NCI-H524 treated with DMSO at 0.1 percent for 48 hours (cell line): Measurements from ENCODE around the gene CACNA1I.
"Not testable (repeated sequence)": the region's sequence is repeated elsewhere in the genome, so short reads cannot be mapped to it uniquely, and the experiment has no call there.

Experiments used
- DNase-seq: peaks from one replicate; lab custom pipeline; 2025; lab: John Stamatoyannopoulos, UW

The CACNA1I gene

DNA sequence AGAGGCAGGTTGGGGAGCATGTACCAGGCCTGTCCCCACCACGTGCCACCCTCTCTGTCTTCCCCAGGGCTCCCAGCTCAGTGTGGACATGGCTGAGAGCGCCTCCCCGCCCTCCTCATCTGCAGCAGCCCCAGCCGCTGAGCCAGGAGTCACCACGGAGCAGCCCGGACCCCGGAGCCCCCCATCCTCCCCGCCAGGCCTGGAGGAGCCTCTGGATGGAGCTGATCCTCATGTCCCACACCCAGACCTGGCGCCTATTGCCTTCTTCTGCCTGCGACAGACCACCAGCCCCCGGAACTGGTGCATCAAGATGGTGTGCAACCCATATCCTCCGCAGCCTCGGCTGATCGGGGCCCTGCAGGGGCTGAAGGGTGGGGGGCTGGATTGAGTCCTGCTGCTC, at the start of gene CACNA1I:
TSS of gene CACNA1I (plus strand) at position 89 of the 400 bp plus-strand sequence. CDS start at position 89, 0 bp downstream.
- DNase-seq: no peak

DNA sequence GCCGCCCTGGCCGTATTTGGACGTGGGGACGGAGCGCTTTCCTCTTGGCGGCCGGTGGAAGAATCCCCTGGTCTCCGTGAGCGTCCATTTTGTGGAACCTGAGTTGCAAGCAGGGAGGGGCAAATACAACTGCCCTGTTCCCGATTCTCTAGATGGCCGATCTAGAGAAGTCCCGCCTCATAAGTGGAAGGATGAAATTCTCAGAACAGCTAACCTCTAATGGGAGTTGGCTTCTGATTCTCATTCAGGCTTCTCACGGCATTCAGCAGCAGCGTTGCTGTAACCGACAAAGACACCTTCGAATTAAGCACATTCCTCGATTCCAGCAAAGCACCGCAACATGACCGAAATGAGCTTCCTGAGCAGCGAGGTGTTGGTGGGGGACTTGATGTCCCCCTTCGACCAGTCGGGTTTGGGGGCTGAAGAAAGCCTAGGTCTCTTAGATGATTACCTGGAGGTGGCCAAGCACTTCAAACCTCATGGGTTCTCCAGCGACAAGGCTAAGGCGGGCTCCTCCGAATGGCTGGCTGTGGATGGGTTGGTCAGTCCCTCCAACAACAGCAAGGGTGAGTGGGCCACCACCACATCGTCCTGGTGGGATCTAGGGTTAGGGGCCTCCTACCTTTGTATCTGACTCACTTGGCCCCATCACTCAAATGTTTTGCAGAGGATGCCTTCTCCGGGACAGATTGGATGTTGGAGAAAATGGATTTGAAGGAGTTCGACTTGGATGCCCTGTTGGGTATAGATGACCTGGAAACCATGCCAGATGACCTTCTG, 49.3 kb upstream of the CACNA1I start:
- DNase-seq: not testable (repeated sequence)

DNA sequence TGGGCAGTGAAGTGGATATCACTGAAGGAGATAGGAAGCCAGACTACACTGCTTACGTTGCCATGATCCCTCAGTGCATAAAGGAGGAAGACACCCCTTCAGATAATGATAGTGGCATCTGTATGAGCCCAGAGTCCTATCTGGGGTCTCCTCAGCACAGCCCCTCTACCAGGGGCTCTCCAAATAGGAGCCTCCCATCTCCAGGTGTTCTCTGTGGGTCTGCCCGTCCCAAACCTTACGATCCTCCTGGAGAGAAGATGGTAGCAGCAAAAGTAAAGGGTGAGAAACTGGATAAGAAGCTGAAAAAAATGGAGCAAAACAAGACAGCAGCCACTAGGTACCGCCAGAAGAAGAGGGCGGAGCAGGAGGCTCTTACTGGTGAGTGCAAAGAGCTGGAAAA, 48.5 kb upstream of the CACNA1I start:
- DNase-seq: not testable (repeated sequence)

DNA sequence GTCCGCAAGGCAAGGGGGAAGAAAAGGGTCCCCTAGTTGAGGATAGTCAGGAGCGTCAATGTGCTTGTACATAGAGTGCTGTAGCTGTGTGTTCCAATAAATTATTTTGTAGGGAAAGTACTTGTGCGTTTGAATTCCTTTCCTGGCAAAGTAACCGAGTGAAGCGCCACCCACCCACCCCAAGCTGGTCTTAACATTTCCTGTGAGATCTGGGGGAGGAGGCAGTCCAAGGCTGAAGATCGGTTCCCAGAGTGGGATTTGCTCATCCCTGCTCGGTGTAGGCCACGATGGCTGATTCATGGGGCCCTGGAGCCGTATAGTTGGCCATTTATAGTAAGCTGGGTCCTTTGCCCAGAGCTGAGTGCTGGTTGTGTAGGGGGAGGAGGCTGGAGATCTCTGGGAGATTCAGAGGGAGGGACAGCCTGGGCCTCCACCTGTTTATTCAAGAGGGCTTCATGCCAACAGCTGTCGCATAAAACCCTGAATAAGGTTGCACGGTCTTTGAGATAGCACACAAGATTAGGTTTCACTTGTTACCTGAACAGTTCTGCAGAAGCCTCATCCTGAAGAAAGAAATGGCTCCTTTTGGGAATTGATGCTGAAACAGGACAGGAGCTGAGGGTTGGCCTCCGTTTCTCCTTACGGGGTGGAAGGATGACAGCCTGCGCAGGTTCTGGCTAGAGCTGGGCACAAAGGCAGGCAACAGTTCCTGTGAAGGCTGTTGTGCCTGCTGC, 47.8 kb upstream of the CACNA1I start:
- peak; percentile 23 for DNase-seq

DNA sequence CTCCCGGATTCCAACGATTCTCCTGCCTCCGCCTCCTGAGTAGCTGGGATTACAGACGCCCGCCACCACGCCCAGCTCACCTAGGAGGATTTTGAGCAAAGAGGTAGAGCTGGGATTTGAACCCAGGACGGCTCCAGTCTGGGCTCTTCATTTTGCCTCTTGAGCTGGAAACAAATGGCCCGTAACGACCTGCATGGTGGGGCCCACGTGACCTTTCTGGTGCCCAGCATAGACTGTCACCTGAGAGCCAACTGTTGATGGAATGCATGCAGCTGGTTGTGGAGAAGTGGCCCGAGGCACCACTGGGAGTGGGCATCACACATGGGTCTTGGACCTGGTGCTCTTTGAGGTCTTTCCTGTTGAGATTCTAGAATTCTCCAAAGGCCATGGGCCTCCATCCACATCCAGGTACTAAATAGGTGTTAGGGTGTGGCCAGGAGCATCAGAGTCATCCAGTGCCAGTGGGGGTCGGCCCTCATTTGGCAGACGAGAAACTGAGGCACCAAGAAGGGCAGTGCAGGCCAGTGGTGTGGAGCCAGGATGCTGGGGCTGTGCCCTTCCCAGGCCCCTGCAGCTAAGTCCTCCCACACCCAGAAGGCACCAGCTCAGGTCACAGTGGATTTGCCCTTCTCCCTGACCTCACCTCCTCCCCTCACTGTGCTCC, 46.3 kb upstream of the CACNA1I start:
- no peak for DNase-seq

DNA sequence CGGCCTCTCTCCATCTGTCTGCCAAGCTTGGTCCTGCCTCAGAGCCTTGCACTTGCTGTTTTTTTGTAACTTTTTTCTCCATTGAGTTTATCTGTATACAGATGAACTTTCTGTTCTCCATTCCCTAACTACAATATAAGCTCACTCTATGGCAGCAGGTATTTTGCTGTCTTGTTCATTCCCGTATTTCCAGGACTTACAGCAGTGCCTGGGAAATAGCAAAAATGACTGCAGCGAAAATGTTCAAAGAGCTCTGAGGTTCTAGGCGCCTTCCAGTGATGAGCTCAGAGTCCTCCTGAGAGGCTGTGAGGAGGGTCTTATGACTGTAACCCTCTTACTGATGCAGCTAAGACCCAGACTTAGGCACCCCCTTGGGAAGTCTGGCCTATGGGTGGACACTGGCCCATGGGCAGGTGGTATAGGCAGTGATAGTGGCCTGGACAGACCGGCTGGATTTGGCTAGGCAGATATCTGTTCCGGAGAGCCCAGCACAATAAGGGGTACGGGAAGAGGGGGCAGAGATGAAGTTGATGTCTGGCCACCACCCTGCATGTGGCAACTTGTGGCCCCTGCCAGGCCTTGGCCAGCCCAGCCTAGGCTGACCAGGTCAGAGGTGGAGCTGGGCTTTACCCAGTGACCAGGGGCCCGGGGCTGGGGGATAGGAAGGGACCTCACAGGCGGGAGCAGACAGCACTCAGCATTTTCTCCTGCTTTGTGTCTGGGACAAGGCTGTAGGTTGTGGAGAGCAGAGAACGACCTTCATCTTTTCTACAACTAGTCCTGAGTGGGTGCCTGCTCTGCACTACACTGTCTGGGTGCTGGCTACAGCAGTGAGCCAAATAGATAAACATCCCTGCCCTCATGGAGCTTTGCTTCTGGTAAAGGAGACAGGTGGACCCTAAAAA, 45.5 kb upstream of the CACNA1I start:
- no peak for DNase-seq

DNA sequence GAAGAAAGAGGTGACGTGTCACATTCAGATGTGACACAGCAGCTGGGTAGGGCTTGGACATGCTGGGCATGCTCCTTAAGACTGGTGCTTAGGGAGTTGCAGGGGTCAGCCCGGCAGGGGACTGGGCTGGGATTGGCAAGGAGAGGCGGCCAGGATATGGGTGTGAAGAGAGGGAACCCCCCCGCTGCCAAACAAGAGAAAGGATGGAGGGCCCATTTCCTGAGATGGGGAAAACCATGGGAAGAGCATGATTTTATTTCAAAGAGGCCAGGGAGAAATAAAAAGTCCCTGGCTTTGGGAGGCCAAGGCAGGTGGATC, 44.9 kb upstream of the CACNA1I start:
- DNase-seq: no peak

DNA sequence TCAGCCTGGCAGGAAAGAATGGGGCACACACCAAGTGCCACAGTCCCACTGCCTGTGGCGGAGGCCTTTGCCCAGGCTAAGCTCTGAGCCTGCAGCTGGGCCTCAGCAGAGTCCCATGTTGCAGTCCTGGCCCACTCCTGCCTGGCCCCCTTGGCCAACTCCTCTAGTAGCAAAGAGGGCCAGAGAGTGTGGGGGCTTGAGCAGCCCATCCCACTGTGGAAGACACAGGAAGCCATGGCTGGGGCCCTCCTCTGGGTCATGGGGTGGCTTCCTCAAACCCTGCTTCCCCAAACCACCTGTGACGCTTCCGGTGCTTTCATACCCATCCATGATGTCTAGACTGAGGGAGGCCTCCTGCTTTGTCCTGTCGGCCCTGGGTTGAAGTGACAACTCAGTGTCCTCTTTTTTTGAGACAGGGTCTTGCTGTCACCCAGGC, 43.8 kb upstream of the CACNA1I start:
- DNase-seq: no peak

DNA sequence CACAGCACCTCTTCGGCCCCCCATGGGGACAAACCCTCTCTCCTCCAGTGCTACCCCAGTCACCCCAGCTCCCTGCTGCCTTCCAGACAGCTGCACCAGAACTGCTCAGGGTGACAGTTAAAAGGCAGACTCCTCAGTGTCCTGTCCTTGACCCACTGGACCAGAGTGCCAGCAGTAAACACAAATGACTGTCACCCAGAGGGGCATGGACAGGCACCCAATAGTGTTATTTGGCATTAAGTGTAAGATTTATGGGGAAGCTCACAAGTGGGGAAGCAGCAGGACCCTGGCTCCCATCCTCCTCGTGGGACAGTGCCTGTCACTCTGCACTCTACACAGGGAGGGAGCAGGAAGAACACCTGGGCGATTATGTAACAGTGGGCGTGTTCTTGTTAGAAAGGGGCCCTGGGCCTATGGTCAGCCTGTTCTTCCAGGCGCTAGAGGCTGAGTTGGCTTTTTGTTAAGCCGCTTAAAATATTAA, 43.0 kb upstream of the CACNA1I start:
- DNase-seq: no peak

DNA sequence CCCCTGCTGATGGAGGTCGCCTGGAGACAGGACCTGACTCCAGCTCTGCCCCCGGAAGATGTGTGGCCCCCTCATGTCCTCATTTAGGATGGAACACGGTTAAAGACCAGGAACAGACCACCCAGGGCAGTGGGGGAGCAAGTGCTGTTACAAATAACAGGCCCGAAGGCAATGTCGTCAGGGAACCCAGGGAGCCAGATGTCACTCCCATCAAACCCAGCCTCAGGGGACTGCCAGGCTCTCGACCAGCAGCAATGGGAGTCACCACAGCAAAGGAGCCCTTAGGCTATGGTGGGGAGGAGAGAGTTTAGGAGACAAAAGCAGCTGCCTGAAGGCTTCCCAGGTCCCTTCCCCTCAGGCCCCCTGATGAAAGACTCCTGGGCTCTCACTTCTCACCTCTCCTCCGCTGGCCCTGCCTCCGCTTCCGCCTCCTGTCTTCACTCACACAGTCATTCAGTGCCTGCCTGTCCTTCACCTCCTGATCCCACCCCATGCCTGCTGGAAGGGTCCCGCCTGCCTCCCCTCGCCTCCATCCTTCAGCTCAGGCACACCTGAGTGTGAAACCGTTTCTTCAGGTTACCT, 42.4 kb upstream of the CACNA1I start:
- no peak for DNase-seq

DNA sequence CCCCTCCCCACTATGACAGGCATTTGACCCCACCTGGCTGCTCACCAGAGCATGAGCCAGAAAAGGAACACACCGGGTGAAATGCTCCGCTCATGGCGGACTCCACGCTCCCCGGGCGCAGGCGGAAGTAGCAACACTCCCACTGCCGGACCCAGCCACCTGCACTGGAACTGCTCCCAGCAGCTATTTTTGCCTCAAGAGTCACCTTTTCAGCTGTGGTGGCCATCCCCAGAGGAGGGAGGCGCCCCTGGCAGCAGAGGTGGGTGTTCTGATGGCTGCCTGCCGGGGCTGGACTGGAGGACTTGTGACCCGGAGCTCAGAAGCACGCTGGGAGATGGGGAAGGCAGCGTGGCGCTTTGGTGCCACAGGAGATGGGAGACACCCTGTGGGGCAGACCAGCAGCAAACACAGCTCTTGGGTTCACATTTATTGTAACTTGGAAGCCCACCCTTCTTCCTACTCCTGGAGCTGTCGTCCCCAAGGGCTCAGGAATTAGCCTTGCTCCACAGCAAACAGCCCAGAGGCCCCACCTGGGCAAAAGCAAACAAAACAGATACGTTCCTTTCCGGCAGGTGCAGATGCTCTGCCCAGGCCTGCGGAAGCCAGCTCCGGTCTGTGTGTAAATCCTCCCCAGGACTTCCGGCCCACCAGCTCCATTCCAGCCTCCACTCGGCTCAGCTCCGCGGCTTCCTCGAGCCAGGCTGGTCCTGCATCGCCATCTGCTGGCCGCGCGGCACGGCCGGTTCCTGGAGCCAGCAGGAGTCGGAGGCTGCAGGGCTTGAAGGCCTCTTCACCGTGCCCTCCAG, 41.7 kb upstream of the CACNA1I start:
- peak; percentile 27 for DNase-seq

DNA sequence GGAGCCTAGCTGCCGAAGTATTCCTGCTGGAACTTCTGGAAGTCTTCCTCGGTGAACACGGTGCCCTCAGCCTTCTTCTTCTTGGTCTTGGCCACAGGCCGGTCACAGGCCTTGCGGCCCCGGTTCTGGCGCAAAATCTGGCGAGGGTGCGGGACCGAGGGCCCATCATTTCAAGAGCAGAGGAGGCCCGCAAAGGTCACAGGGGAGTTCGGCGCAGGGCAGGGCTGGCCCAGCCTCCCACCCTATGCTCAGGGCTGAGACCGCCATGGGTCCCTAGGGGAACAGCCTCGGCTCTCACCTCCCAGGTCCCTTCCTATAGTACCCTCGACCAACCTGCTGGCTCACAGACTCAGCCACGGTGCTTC, 41.1 kb upstream of the CACNA1I start:
- DNase-seq: no peak

DNA sequence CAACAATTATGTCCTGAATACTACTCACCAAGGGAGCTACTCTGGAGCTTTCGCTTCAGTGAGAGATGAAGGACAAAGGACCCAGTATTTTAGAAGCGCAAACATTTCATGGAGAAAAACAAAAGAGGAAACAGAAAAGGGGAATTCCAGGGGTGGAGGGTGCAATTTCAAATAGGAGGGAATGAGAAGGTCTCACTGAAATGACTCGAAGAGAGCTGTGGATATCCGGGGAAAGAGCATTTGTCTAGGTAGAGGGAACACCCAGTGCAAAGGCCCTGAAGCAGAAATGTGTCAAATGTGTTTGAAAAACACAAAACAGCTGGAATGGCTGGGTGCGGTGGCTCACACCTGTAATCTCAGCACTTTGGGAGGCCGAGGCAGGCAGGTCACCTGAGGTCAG, 40.4 kb upstream of the CACNA1I start:
- no peak for DNase-seq

DNA sequence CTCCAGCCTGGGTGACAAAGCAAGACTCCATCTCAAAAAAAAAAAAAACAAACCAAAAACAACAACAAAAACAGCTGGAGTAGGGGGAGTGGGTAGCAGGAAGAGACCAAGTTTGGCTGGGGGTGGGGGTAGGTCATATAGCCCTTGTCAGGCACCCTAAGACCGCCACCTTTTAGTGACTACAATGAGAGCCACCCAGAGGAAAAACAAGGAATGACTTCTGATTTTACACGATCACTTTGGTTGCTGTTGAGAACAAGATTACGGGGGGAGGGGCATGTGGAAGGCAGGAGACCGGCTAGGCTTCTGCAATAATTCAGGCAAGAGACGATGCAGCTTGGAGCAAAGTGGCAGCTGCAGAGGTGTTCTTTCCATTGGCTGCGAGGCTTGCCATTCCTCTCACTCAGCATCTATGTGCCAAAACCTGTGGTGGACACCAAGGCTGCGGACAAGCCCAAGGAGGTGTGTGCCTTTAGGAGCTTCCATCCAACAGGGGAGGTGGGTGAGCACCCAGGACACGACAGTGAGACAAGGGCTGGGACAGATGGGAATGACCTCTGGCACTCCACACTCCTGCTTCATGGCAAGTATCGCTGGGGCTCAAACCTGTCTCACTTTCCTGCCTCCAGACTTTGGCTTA, 39.7 kb upstream of the CACNA1I start:
- DNase-seq: no peak

DNA sequence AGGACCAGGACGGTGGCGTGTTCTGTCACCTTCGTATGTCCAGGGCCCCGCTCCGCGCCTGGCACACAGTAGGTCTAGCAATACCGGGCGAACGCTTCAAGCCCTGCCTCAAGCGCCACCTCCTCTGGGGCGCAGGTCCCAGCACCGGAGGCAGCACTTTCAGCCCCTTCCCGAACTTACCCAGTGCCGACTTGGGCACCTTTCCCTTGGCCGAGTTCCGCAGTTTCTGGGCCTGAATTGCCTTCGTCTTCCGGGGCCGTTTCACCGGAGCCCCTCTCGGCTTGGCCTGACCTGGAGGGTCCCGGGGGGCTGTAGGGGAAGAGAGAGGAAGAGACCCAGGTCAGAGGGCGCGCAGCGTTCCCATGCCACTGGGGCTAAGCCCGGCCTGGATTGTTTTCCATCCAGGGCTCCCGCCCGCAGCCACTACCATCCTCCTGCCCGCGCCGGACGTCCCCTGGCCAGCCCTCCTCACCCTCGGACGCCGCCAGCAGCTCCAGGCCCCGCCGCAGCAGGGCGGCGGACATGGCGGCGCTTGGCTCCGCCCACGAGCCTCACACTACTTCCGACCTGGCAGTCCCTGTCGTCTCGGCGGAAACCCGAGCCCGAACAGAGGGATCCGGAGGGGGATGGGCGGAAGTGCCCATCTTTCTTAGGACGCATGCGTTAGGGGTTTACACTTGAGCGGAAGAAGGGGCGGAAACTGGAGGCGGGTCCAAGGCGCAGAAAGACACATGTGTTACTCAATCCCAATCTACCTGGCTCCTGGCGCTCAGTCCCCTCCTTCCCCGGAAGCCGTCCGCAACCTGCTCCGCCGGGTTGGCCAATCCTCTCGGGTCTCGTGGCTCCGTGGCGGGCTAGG, 38.1 kb upstream of the CACNA1I start, which contains the start of gene RPS19BP1:
TSS of gene RPS19BP1 (minus strand) at position 534 of the 859 bp plus-strand sequence. CDS start at position 524, 10 bp downstream.
- peak; percentile 98 for DNase-seq

DNA sequence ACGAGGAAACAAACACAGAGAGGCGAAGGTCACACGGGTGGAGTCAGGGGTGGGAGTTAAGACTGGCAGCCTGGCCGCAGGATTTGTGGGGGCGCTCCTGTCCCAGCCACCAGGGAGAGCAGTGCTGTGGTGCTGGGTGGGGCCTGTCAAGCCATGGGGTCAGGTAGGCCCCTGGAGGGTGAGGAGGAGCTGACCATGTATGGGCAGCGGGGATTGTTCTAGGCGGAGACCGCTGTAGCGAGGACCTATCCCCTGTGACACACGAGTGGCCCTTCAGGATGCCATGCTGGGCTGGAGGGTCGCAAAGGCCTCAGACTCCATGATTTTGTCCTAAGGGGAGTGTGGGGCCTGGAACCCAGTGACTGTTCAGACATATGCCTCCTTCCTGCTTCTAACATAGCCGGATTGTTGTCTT, 36.5 kb upstream of the CACNA1I start:
- DNase-seq: no peak

DNA sequence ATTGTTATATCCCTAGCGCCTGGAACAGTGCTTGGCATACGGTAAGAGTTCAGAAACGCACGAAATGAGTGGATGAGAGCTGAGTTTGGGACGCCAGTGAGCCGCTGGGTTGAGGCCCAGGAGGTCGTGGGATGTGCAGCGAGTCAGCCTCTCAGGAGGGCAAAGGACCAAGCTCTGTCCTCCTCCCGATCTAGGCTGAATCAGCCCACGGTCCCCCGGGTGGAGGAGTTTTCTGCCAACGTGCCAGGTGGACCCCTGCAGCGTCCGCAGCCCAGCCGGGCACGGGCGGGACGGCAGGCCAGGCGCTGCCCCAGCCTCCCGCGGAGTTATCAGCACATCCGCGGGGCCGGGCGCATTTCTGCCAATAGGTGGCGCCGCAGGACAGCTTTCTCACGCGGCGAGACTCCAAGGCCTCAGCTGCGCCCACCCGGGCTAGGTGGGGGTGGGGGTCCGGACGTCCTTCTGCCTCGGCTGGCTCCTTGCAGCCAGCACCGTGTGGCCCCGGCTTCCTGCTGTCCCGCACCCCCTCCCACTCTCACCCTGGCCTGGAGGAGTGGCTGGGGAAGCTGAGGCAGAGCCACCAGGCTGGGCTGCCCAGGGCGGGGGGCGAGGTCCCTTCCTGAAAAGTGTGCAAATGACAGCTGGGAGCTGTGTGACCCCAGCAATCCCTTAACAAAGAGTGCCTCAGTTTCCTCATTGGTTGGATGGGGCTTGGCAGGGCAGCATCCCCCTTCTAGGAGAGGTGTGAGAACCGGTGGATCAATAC, 35.8 kb upstream of the CACNA1I start:
- peak; percentile 11 for DNase-seq

DNA sequence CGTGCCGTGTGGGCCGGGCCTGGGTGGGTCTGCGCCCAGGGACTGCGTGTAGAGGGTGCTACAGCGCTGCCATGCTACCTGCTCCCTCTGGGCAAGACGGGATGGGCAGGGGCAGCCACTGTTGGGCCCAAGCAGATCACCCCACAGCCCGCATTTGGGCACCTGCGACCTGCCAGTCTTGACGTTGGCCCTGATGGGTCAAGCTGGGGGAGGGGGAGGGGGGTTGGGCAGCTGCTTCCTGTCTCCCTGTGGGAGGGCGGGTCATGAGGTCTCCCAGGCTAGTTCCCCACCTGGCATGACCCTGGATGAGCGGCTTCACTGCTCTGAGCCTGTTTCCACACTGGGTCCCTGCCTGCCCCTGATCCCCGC, 35.2 kb upstream of the CACNA1I start:
- no peak for DNase-seq
